Peyer's patch (tissue), 4 donors: Measurements from ENCODE around the gene SORBS1.

Experiments used
- CTCF ChIP-seq, 6 experiments: fragments of 450-650 bp in 4 of 6; fragments of 200-600 bp in 2 of 6; sonication (generic) in 1 of 6; IDR thresholded peaks; one replicate each; pipeline ENCODE4 v1.5.1; 2017 to 2019; ENCODE audit warnings: antibody characterized with exemption in 6 of 6, mild to moderate bottlenecking in 3 of 6, moderate library complexity in 1 of 6
- POLR2A ChIP-seq, 2 donors: fragments of 450-650 bp; IDR thresholded peaks; one replicate each; pipeline ENCODE4 v1.5.1; 2017; ENCODE audit warnings: antibody characterized with exemption in 2 of 2, mild to moderate bottlenecking in 2 of 2, moderate library complexity in 2 of 2

DNA sequence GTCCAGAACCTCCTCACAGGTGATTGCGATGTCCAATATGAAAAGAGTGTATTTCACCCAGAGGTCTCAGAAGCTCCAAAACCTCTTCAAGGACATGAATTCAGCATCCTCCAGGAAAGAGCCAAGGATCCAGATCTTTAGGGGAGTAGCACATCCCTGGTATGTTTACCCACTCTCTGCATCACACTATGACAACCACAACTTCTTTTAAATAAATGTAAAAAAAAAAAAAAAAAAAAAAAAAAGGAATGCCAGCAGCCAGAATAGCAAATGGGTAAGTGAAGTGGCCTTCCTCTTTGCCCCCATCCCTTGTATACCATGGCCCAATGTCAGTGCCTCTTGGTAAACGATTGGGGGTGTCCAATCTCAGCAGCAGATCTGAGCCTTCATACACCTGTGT is 67.3 kb downstream of the SORBS1 start:
- TF ChIP-seq CTCF (IDR thresholded peaks at IDR 0.05) (no peak), POLR2A (IDR thresholded peaks at IDR 0.05) (no peak)
